DMS53 (cell line): Measurements from ENCODE around the gene NDE1.
"Not testable (repeated sequence)": the region's sequence is repeated elsewhere in the genome, so short reads cannot be mapped to it uniquely, and the experiment has no call there.

ENCODE experiments used
- DNase-seq: peaks from one replicate; lab custom pipeline; 2025; lab: John Stamatoyannopoulos, UW

The NDE1 gene, protein sequence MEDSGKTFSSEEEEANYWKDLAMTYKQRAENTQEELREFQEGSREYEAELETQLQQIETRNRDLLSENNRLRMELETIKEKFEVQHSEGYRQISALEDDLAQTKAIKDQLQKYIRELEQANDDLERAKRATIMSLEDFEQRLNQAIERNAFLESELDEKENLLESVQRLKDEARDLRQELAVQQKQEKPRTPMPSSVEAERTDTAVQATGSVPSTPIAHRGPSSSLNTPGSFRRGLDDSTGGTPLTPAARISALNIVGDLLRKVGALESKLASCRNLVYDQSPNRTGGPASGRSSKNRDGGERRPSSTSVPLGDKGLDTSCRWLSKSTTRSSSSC

DNA sequence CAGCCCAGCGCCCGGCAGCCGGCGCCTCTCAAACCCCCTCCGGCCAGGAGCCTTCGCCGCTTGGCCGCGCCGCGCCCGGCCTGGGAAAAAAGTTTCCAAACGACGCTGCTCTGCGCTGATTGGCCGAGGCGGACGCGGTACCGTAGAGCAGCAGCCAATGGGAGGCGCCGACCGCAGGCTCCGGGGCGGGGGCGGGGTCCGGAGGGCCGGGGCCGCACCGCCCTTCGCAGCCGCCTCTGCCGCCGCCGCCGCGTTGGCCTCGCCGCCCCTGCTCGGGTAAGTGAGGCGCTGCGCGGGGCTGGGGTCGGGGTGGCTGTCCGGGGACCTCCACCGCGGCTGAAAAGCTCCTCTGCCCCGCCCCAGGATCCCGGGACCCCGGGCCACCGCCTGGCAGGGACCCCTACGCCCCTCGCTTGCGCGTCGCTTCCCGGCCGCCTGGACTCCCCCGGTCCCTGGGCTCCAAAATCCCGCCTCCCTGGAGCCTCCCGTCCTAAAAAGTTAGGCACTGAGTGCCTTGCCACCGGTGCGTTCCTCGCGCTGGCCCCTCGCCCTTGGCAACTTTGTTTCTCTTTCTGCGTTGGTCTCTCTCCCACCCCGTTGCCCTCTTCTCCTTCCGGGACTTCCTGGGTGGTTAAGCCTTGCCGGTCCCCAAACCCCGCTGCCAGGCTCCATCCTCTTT is at the start of gene NDE1:
Gene NDE1, plus strand, starts transcription at position 227 of the 679 bp plus-strand sequence. CDS start 14,534 bp downstream, outside the sequence.
- peak; percentile 90 for DNase-seq

DNA sequence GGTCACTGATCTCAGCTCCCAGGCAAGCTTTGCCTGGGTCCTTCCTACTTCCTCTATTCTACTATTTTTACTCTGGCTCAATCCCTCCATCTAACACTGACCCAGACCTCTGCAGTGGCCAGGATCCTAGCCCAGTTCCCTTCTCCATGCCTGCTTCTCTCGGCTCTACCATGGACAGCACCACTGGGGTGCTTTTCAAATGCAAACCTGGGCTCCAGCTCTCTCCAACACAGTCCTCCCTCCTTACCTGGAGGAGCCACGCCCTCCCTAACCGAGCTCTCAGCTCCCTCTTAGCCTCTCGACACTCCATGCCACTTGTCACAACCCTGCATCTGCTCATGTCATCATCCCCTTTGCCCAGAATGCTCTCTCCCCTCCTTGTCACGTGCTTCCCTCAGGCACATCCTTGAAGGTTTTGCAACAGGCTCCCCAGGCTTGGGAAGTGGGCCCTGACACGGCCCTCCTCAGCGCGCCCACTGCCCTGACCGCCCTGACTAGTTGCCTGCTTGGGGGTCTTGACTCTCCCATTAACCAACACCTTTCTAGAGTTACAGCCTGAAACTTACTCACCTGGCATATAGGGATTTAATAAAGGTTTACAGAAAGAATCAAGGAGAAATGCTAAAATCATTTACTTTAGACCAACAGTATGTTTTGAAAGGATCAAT is 48.7 kb upstream of the NDE1 start:
- no peak for DNase-seq

DNA sequence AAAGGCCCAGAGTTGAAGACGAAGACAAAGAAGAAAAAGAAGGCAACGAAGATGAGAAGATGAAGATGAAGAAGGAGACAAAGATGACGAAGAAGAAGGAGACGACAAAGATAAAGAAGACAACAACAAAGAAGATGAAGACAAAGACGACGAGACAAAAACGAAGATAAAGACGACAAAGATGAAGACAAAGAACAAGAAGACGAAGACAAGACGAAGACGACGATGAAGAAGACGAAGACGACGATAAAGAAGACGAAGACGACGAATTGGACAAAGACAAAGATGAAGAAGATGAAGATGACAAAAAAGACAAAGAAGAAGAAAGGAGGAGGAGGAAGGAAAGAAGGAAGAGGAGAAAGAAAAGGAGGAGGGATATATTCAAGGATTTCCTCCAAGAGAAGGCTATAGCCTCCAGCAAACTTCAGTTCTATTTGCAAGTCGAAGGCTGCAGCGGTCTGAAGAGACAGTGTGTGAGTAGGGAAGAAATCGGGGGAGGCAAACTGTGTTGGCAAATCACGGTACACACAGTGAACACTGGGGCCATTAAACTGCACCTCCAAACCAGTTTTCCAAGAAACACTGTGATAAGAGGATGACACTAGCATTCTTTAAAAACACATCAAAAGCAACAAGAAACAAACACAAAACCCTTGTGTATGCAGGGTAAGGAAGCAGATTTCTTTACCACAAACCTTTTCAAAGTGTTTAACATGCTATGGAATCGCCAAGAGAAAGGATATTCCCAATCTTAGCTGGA is 47.6 kb upstream of the NDE1 start:
- no peak for DNase-seq

DNA sequence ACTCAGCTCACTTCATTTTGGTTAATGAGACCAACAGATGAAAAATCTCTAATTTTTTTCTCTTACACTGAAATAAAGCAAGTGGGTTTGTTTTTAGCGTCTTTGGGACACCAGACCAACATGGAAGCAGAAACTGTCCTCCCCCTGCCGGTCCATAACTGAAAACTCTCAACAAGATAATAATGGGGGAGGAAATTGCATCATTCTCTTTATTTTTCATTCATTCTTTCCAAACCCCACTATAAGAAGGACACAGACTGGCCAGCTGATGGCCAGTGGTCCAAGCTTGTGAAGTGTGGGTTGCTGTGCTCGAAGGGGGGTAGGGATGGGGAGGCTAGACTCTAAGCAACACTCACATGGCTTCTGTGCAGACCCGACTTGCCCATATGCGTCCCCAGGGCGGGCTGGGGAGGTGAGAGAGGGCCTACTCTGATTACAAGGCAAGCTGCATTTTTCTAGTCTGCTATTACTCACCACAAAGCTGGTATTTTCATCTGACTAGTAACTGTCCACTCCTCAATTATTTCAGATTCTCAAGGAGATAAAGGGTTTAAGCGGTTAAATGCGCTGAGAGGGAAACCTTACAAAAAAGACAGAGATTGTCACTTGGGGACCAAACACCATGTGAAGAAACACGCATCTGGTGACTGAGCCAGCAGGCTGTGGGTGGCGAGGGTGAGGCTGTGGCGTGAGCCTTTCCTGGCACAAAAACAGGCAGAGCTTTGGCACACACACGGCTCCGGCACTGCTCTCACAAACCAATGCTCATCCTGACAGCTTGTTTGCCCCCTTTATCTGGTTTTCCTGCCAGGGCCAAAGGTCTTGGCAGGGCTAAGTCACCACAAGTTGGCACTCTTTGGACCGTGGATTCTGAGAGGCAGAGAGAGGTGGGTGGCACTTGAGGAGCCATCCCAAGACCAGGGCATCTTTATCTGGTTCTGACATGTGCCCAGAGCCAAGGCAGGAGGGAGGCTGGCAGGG is 45.3 kb upstream of the NDE1 start:
- no peak for DNase-seq

DNA sequence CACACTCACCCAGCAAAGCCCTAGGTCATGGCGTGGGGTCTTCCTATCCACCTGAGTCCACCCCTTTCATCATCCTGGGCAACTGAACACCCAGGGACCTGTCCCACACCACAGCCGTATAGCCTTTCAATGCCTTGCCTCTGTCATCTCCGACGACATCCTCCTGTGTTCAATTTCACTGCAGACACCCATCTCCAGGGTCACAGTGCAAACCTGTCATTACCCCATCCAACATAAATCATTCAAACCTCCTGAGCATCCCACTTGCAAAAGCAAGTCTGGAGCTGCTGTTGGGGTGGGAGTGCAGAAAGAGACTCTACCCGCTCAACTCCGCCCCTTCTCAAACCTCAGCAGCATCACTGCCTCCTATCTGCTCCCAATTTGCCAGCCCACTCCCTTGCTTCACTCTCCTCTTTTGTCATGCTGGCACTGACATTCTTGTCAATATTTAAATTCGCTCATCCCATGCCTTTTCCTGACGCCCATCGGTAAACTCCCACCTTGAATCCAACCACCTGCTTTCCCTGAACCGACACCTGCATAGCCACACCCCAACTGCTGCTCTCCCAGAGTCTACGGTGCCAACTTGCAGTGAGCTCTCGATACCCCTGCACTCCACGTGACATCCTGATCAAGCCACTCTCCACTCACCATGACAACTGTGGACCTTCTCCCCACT is 44.1 kb upstream of the NDE1 start:
- no peak for DNase-seq

DNA sequence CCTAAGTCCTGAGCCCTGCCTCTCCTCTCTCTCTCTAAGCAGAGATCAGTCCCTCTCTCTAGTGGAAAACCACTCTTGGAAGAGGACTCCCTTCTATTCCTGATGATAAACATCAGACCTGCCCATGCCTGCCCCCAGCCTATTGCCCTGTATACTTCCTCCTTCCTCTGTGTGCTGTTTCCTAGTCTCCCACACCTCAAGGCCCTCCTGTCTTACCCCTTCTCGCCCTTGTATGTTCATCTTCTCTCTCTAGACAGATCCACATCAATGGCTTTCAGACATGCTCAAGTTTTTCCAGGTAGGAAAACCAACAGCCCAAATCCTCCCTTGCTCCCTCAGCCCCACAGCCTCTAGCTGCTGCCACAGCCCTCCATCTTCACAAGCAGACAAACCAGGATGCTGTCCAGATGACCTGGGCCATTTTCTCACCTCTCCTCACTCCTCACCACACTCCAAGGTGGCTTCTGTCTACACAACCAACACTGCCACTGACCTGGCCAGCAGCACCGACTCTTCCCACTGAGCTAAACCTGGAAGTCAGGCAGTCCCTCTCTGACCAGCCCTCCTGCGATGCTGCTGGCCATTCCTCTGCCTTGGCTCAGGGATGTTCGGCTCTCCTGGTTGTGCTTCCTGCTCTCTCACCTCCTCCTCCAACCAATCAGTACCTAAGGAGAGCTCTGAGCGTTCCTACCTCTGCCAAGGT is 43.4 kb upstream of the NDE1 start:
- DNase-seq: no peak

DNA sequence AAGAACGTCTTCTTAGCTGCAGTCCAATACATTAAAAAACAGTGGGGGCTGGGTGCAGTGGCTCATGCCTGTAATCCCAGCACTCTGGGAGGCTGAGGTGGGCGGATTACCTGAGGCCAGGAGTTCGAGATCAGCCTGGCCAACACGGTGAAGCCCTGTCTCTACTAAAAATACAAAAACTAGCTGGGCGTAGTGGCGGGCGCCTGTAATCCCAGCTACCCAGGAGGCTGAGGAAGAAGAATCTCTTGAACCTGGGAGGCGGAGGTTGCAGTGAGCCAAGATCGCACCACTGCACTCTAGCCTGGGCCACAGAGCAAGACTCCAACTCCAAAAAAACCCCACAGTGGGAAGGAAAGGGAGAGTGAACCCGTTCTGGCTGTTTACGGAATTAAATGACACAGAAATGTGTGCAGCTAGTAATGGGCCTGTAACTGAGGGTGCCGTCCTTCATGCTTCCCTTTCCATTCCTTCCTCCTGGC is 42.8 kb upstream of the NDE1 start:
- DNase-seq: not testable (repeated sequence)

DNA sequence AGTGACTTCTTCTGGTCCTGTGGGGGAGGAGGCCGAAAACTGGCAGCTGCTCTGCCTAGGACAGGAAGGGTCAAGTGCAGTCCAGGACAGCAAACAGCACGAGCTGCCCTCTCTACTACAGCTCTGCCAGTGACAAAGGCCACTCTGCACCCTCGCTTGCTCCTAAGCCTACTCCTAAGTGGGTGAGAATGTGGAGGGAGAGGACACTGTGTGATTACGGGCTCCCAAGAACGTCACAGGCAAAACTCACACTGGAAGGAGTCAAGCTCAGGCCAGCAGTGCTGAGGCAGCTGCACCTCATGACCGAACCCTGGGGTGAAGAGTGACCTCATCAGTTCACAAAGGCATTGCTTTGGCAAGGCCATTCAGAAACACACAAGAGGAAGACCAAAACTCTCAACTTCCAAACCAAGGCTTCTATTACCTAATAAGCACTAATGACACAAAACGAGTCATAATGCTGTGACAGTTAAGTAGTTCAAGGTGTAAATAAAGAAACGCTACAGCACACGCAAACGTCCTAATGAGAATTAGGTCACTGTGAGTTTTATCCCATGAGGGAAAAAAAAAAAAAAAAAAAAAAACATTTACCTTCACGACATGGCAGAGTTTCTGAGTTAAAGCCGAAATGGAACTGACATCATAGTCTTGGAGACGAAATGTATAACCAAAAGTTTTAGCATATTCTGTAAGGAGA is 42.2 kb upstream of the NDE1 start:
- DNase-seq: peak; percentile 20

DNA sequence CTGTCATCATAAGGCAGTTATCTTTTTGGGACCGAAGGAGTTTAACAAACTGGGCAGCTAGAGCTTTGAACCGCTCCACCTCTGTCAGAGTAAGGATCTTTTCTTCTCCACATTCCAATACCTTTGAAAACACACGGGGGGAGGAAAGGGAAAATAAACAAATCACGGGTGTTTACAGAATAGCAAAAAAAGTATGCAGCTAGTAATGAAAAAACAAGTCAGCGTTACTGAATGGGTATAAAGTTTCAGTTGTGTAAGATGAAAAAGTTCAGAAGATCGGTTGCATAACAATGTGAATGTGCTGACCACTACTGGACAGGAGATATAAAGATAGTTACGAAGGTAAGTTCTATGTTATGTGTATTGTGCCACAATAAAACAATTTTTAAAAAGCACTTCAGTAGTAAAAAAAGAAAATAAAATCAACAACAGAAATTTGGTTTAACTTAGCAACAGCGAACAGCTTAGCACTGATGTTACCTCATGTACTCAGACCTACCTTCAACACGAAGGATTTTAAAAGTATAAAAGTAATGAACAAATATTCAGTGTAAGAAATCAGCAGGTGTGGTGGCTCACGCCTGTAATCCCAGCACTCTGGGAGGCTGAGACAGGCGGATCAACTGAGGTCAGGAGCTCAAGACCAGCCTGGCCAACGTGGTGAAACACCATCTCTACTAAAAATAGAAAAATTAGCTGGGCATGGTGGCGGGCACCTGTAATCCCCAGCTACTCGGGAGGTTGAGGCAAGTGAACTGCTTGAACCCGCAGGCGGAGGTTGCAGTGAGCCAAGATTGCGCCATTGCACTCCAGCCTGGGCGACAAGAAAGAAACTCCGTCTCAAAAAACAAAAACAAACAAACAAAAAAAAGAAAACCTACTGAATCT is 41.4 kb upstream of the NDE1 start:
- no peak for DNase-seq

DNA sequence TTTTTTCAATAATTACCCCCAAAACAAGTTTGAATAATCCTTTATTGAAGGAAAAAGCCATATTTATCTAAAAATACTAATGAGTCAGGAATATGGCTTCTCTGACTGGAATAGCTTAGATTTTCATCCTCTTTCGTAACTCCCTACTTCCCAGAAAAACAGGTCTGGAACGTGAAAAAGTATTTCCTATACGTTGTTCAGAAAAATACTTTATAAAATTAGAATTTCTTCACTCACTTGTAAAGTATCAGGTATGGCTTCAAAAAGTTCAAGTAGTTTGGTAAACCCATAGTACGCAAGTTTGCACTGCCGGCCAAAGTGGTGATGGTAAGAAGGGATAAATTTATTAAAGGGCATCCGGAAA is 40.8 kb upstream of the NDE1 start:
- no peak for DNase-seq

DNA sequence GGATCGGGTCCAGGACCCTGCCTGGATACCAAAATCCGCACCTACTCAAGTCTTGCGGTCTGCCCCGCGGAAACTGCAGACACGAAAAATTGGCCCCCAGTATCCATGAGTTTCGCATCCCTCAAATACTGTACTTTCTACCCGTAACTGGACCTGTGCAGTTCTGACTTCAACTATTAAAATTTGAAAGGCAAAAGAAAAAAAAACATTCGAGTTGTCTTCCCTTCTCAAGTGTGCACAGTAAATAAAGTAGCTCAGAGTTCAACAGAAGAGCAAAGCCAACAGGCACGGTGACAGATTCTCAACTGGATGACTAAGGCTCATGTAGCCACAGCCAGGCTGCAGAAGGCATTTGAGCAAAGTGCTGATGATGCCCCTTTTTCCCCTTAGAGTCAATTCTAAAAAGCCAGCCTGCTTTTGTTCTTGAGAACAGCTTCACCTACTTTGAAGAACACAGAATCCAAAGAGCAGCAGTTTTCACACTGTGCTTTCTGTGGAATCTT is 39.6 kb upstream of the NDE1 start:
- DNase-seq: no peak

DNA sequence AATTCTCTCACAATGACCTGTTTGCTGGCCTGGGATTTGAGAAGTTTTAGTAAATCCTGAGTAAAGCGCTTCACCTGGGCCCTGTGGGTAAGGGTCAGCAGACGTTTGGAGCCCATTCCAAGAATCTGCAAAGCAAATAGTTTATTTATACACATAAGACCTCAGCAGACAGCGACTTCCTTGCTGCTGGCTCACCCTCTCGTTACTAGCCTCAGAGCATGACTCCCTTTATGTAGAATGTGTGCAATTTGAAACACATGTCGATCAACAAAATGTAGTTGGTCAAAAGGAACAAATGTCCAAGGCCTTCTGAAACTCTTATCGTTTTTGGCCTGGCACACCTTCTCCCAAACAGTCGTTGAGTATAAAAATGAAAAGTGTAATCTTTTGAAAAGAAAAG is 38.4 kb upstream of the NDE1 start:
- no peak for DNase-seq

DNA sequence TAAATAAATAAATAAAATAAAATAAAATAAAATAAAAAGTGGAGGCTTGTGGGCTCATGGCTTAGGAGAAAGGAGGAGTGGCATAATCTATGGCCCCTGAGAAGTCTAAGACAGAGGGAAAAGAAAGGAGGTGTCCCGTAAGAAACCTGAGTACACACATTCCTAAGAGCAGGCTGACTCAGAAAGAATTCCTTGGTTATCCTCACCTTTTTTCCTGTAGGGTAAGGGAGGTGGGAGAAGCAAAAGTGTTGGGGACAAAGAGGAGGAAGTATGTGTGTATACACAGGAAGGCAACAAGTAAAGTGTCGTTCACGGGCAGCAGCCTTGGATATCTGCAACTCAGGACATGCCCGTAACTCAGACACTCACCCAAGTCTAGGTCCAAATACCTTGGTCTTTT is 36.4 kb upstream of the NDE1 start:
- DNase-seq: no peak

DNA sequence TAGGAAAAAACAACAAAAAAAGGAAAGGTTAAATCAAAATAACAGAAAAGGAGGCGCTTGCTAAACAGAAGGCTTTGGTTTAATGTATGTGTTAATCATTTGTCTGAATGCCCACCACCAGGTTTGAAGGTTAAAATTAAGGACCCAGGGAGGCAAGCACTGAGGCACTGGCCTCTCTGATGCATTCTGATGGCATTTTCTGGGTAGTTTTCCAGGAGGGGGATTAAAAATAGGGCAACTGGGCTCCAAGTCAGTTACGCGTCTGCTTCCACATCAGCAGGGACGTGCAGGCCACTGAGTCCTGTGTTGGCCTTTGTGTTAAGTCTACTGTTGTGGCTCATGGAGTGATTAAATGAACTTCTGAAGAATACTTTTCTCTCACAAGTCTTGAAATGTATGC is 34.0 kb upstream of the NDE1 start:
- no peak for DNase-seq

DNA sequence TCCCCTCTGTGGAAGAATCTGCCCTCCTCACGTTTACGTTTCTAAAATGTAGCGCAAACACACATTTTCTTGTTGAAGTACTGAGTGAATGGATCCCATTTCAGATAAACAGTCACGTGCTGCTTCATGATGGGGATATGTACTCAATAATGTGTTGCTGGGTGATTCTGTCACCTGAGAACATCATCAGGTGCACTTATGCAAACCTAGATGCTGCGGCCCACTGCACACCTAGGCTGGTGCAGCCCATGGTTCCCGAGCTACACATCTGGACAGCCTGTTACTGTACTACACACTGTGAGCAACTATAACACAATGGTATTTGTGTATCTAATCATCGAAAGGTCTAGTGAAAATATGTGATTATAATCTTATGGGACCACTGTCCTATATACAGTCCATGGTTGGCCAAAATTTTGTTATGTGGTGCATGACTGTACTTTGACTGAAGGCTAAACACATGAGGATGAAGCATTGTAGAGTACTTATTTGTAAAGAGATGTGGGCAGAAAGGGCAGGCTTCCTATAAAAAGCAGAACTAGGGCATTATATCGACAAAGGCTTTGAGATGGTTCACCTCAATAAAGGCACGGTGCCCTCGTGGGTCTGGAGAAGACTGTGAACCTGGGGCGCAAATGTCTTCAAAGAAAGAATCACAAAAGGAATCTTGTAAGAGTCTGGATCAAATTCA is 33.4 kb upstream of the NDE1 start:
- no peak for DNase-seq

DNA sequence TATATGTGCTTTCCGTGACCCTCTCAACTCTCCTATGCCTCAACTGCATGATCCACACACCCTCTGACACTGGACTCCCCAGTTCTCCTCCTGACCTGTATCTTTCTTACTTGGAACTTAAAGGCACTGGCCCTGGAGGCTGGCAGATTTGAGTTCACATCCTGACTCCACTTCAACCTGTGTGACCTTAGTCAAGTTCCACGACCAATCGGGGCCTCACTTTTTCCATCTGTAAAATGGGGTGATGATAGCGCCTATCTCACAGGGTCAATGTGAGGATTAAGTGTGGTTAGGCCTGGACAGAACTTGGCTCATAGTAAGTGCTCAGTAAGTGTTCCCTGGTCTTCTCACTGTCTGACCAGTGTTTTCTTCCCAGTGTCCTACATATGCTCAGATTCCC is 32.1 kb upstream of the NDE1 start:
- no peak for DNase-seq

DNA sequence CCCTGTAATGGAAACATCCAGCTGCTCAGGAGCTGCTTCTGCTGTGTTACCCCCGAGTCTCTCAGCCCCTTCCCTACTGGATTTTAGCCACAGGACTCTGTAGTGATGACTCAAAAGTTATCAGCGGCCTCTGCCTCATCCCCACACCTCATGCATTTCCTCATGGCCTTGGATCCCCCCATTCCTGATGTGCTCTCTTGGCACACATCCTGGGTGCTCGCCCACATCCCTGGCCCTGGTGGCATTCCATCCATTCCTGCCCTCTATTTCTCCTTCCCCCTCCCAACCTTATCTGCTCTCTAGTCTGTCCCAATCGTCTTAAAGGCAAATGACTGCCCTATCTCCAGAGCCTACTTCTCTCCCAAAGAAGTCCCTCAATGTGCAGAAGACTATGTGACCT is 31.7 kb upstream of the NDE1 start:
- no peak for DNase-seq
